GM18909 (cell line): Measurements from ENCODE around the gene ALAD.
"Not testable (repeated sequence)": the region's sequence is repeated elsewhere in the genome, so short reads cannot be mapped to it uniquely, and the experiment has no call there.

Source experiments
- ATAC-seq: cut with Tn5 transposase; IDR thresholded peaks from one replicate; pipeline ENCODE4 v1.9.1; 2021; ENCODE audit warnings: mild to moderate bottlenecking; ENCODE audit not compliant: unreplicated experiment, poor library complexity

The ALAD gene

GRCh38 chr9:113401027-113401792, at the start of gene ALAD:
TSS of gene ALAD (minus strand) at chr9:113401284. CDS start at chr9:113393559, 7,725 bp downstream.
- peak; percentile 99 for ATAC-seq

GRCh38 chr9:113449376-113449775, 48.3 kb upstream of the ALAD start:
- no peak for ATAC-seq

- no peak for ATAC-seq
Observed at GRCh38 chr9:113446323-113446740, 45.2 kb upstream of the ALAD start.

- no peak for ATAC-seq
Observed at GRCh38 chr9:113444736-113445135, 43.7 kb upstream of the ALAD start.

GRCh38 chr9:113437716-113438115, 36.6 kb upstream of the ALAD start:
- not testable (repeated sequence) for ATAC-seq

GRCh38 chr9:113436728-113437515, 35.8 kb upstream of the ALAD start:
- ATAC-seq: no peak

GRCh38 chr9:113431191-113431590, 30.1 kb upstream of the ALAD start:
- no peak for ATAC-seq

GRCh38 chr9:113428062-113428615, 27.1 kb upstream of the ALAD start:
- ATAC-seq: no peak

- no peak for ATAC-seq
Observed at GRCh38 chr9:113427629-113428028, 26.5 kb upstream of the ALAD start.

- ATAC-seq: no peak
Observed at GRCh38 chr9:113426701-113427100, 25.6 kb upstream of the ALAD start.

GRCh38 chr9:113425072-113425471, 24.0 kb upstream of the ALAD start:
- no peak for ATAC-seq

- ATAC-seq: no peak
Observed at GRCh38 chr9:113421726-113422125, 20.6 kb upstream of the ALAD start.

- no peak for ATAC-seq
Observed at GRCh38 chr9:113417370-113417769, 16.3 kb upstream of the ALAD start.

GRCh38 chr9:113416149-113416721, 15.2 kb upstream of the ALAD start:
- ATAC-seq: peak; percentile 97

GRCh38 chr9:113410207-113410864, 9.3 kb upstream of the ALAD start, which contains the start of the genes C9orf43 and POLE3:
TSS of gene C9orf43 (plus strand) at chr9:113410747. CDS start at chr9:113413494, 2,747 bp downstream.
TSS of gene POLE3 (minus strand) at chr9:113410675. CDS start at chr9:113410293, 382 bp downstream.
- ATAC-seq: peak; percentile 93

- ATAC-seq: no peak
Observed at GRCh38 chr9:113409883-113410206, 8.8 kb upstream of the ALAD start.

GRCh38 chr9:113409481-113409880, 8.4 kb upstream of the ALAD start:
- ATAC-seq: no peak

GRCh38 chr9:113406873-113407511, 5.9 kb upstream of the ALAD start:
- ATAC-seq: peak; percentile 33

GRCh38 chr9:113406353-113406752, 5.3 kb upstream of the ALAD start:
- not testable (repeated sequence) for ATAC-seq

- no peak for ATAC-seq
Observed at GRCh38 chr9:113403646-113404045, 2.6 kb upstream of the ALAD start.
